Measurements from ENCODE around the gene RSPH3.
"Not testable (repeated sequence)": the region's sequence is repeated elsewhere in the genome, so short reads cannot be mapped to it uniquely, and the experiment has no call there.

Gene RSPH3

GRCh38 chr6:159038914-159039884 is 39.2 kb upstream of the RSPH3 start:
- no peak for ATAC-seq

GRCh38 chr6:159038318-159038717 is 38.3 kb upstream of the RSPH3 start:
- ATAC-seq: not testable (repeated sequence)

More at GRCh38 chr6:159038914-159039884, 39.2 kb upstream of the RSPH3 start:
- TF ChIP-seq ZNF8 (CRISPR knock-in tag; IDR thresholded peaks at IDR 0.05): no peak
- TF ChIP-seq BACH2 (CRISPR knock-in tag; IDR thresholded peaks at IDR 0.05; ENCODE audit: borderline replicate concordance): no peak
- no peak for TF ChIP-seq SNAI2 (CRISPR knock-in tag; IDR thresholded peaks at IDR 0.05)
- TF ChIP-seq RARB (CRISPR knock-in tag; IDR thresholded peaks at IDR 0.05): no peak
- no peak for TF ChIP-seq POU6F1 (CRISPR knock-in tag; IDR thresholded peaks at IDR 0.05; ENCODE audit: borderline replicate concordance, low read depth)
- TF ChIP-seq CSDC2 (CRISPR knock-in tag; IDR thresholded peaks at IDR 0.05): no peak
- TF ChIP-seq ARNTL (CRISPR knock-in tag; IDR thresholded peaks at IDR 0.05; ENCODE audit: borderline replicate concordance, low read depth): no peak
- no peak for TF ChIP-seq ZFP3 (CRISPR knock-in tag; IDR thresholded peaks at IDR 0.05)
- no peak for TF ChIP-seq GLIS3 (CRISPR knock-in tag; IDR thresholded peaks at IDR 0.05)
- TF ChIP-seq ZFP30 (CRISPR knock-in tag; IDR thresholded peaks at IDR 0.05): no peak
- no peak for TF ChIP-seq ZC3H10 (CRISPR knock-in tag; IDR thresholded peaks at IDR 0.05)
- TF ChIP-seq TOX (CRISPR knock-in tag; IDR thresholded peaks at IDR 0.05; ENCODE audit: borderline replicate concordance): no peak
- TF ChIP-seq ESRRG (CRISPR knock-in tag; IDR thresholded peaks at IDR 0.05): no peak
- no peak for TF ChIP-seq ZNF565 (CRISPR knock-in tag; conservative IDR thresholded peaks at IDR 0.05; ENCODE audit: low read depth)
- no peak for TF ChIP-seq TSHZ2 (CRISPR knock-in tag; IDR thresholded peaks at IDR 0.05)
- no peak for TF ChIP-seq ZNF70 (CRISPR knock-in tag; IDR thresholded peaks at IDR 0.05)
- TF ChIP-seq CSRNP3 (CRISPR knock-in tag; IDR thresholded peaks at IDR 0.05): no peak
- TF ChIP-seq TCF4 (CRISPR knock-in tag; IDR thresholded peaks at IDR 0.05; ENCODE audit: borderline replicate concordance): no peak
- no peak for TF ChIP-seq PATZ1 (CRISPR knock-in tag; IDR thresholded peaks at IDR 0.05; ENCODE audit: borderline replicate concordance)

GRCh38 chr6:159037756-159038290 is 37.8 kb upstream of the RSPH3 start:
- no peak for ATAC-seq
- TF ChIP-seq SNAI2 (CRISPR knock-in tag; IDR thresholded peaks at IDR 0.05): no peak
- TF ChIP-seq ESRRG (CRISPR knock-in tag; IDR thresholded peaks at IDR 0.05): no peak
- no peak for TF ChIP-seq ZFP30 (CRISPR knock-in tag; IDR thresholded peaks at IDR 0.05)

GRCh38 chr6:159036673-159037072 is 36.7 kb upstream of the RSPH3 start:
- no peak for ATAC-seq
- TF ChIP-seq CSRNP3 (CRISPR knock-in tag; IDR thresholded peaks at IDR 0.05): no peak
- no peak for TF ChIP-seq ZC3H10 (CRISPR knock-in tag; IDR thresholded peaks at IDR 0.05)
- TF ChIP-seq ZNF70 (CRISPR knock-in tag; IDR thresholded peaks at IDR 0.05): no peak

All from SK-N-SH treated with all-trans-retinoic acid at 6 μM for 48 hours (cell line).